Smooth muscle cell (in vitro differentiated cells): ENCODE results near the gene THSD7B. TPM values are rescaled to one million over a fixed set of nuclear protein-coding genes. Genes with fewer than 3 reads are reported as not detected.

ENCODE experiments used
- DNase-seq: peaks from one replicate; lab custom pipeline; 2025; ENCODE audit not compliant: unreplicated experiment; lab: John Stamatoyannopoulos, UW
- H2AFZ ChIP-seq: fragments of 200-600 bp; sonication (generic); 2 replicates; pipeline ENCODE4 v1.6.0; 2016; ENCODE audit warnings: antibody characterized with exemption, low read depth, mild to moderate bottlenecking
- H3F3A ChIP-seq: fragments of 200-600 bp; sonication (generic); 2 replicates; pipeline ENCODE4 v1.6.0; 2017; ENCODE audit warnings: antibody characterized with exemption, low read depth
- H3K27ac ChIP-seq: fragments of 200-600 bp; sonication (generic); 2 replicates; pipeline ENCODE4 v1.5.1; 2016; ENCODE audit warnings: low read depth, mild to moderate bottlenecking
- H3K27me3 ChIP-seq: fragments of 200-600 bp; sonication (generic); 2 replicates; pipeline ENCODE4 v1.6.1; 2016; ENCODE audit warnings: low read depth, mild to moderate bottlenecking
- H3K36me3 ChIP-seq: fragments of 200-600 bp; sonication (generic); 2 replicates; pipeline ENCODE4 v1.5.1; 2016; ENCODE audit warnings: low read depth
- H3K4me1 ChIP-seq: fragments of 200-600 bp; sonication (generic); 2 replicates; pipeline ENCODE4 v1.5.1; 2016; ENCODE audit warnings: low read depth
- H3K4me2 ChIP-seq: fragments of 200-600 bp; sonication (generic); 2 replicates; pipeline ENCODE4 v1.6.0; 2016; ENCODE audit warnings: mild to moderate bottlenecking
- H3K4me3 ChIP-seq: fragments of 200-600 bp; sonication (generic); 2 replicates; pipeline ENCODE4 v1.5.1; 2016; ENCODE audit warnings: mild to moderate bottlenecking
- H3K79me2 ChIP-seq: fragments of 200-600 bp; sonication (generic); 2 replicates; pipeline ENCODE4 v1.6.0; 2016; ENCODE audit warnings: low read depth, mild to moderate bottlenecking
- H3K9ac ChIP-seq: fragments of 200-600 bp; sonication (generic); 2 replicates; pipeline ENCODE4 v1.6.0; 2016; ENCODE audit warnings: low read depth
- H3K9me3 ChIP-seq: fragments of 200-600 bp; sonication (generic); replicated peaks from 2 replicates; pipeline ENCODE4 v1.5.1; 2016; ENCODE audit warnings: low read depth
- H4K20me1 ChIP-seq: fragments of 200-600 bp; sonication (generic); 2 replicates; pipeline ENCODE4 v1.6.0; 2016; ENCODE audit warnings: low read depth
- WGBS: methylation state at CpG from one replicate; pipeline ENCODE4 v1.1.7; 2016; ENCODE audit warnings: low lambda C conversion rate; 5-methylcytosine and 5-hydroxymethylcytosine counted together
- polyA plus RNA-seq: library from polyadenylated mRNA; unstranded; fragments of >200 nt; fragmentation: Nextera tagmentation; extraction: Ambion mirVana; gene quantifications from 2 replicates; pipeline ENCODE4 v1.2.1, GENCODE V29; 2016
- total RNA-seq: library from RNA; depleted of rRNA; stranded (reverse); fragments of >200 nt; gene quantifications from 2 replicates; pipeline ENCODE4 v1.2.3, GENCODE V29; 2014
- TF ChIP-seq, protein P1 (sequence below): fragments of 200-600 bp; sonication (generic); IDR thresholded peaks from 2 replicates; pipeline ENCODE4 v1.5.1; 2017; ENCODE audit warnings: borderline replicate concordance, mild to moderate bottlenecking, antibody characterized with exemption; ENCODE audit not compliant: insufficient read depth, poor library complexity, severe bottlenecking

The THSD7B gene
- total and polyA plus RNA-seq, 2 experiments from 2014 or later, result not detected

- H2AFZ ChIP-seq, result no peak overlapping the region
- DNase-seq, result no peak
- 92% methylated on average over 8 of the region's 8 CpGs for WGBS
- no peaks in the 10 kb centered on the region for H3F3A ChIP-seq
- no peaks in the 10 kb centered on the region for H3K27me3 ChIP-seq
- H3K4me3 ChIP-seq, result no peak overlapping the region
- H4K20me1 ChIP-seq, result no peaks in the 10 kb centered on the region
- no peaks in the 10 kb centered on the region for H3K9me3 ChIP-seq
- H3K4me1 ChIP-seq, result no peaks in the 10 kb centered on the region
- no peak overlapping the region for H3K27ac ChIP-seq
- no peaks in the 10 kb centered on the region for H3K36me3 ChIP-seq
- TF ChIP-seq, protein P1, sequence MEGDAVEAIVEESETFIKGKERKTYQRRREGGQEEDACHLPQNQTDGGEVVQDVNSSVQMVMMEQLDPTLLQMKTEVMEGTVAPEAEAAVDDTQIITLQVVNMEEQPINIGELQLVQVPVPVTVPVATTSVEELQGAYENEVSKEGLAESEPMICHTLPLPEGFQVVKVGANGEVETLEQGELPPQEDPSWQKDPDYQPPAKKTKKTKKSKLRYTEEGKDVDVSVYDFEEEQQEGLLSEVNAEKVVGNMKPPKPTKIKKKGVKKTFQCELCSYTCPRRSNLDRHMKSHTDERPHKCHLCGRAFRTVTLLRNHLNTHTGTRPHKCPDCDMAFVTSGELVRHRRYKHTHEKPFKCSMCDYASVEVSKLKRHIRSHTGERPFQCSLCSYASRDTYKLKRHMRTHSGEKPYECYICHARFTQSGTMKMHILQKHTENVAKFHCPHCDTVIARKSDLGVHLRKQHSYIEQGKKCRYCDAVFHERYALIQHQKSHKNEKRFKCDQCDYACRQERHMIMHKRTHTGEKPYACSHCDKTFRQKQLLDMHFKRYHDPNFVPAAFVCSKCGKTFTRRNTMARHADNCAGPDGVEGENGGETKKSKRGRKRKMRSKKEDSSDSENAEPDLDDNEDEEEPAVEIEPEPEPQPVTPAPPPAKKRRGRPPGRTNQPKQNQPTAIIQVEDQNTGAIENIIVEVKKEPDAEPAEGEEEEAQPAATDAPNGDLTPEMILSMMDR, result no peak
- no peak overlapping the region for H3K4me2 ChIP-seq
- no peak overlapping the region for H3K9ac ChIP-seq
- no peaks in the 10 kb centered on the region for H3K79me2 ChIP-seq
Observed at GRCh38 chr2:137381731-137382130, 616.4 kb downstream of the THSD7B start.

DNA sequence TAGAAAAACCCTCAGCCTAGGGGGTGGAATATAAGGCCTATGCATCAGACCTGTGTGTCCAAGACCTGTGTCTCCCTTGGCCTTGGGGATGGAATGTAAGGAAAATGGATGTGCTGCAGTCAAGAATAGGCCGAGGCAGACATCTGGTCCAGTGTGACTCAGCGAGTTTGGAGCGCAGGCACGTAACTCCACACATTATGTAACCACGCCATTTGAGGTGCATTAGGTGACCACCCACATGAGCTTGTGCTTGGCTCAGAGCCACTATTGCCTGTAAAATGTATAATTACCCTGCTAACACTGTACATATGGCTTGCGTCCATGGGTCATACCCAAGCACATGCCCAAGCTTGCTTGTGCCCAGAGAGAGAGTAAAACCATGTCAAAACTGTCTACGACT, 618.0 kb downstream of the THSD7B start:
- no peak overlapping the region for H3K4me2 ChIP-seq
- no peaks in the 10 kb centered on the region for H3K36me3 ChIP-seq
- no peaks in the 10 kb centered on the region for H4K20me1 ChIP-seq
- no peak overlapping the region for H2AFZ ChIP-seq
- DNase-seq, result no peak
- H3K27ac ChIP-seq, result no peak overlapping the region
- H3K79me2 ChIP-seq, result no peaks in the 10 kb centered on the region
- TF ChIP-seq, protein P1, result no peak
- WGBS, result 91% methylated on average over 7 of the region's 7 CpGs
- H3K4me1 ChIP-seq, result no peaks in the 10 kb centered on the region
- H3K4me3 ChIP-seq, result no peak overlapping the region
- H3K27me3 ChIP-seq, result no peaks in the 10 kb centered on the region
- H3K9me3 ChIP-seq, result no peaks in the 10 kb centered on the region
- H3F3A ChIP-seq, result no peaks in the 10 kb centered on the region
- H3K9ac ChIP-seq, result no peak overlapping the region

DNA sequence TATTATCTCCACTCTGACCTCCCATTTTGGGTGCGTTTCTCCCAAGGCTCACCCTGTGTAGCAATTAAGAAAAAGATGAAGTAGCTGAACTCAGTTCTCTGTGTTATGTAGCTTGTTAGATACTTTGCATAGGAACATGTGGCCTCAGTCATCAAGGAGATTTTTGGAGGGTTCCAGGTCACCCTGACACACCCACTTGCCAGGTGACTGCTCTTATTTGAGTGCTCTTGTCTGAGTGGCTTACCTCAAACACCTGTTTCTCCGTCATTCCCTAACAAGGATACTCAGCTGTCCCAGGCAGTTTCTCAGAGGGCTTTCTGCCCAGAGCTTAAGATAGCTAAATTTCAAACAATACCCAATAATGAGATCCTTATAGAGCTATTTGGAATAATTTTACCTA, 621.7 kb downstream of the THSD7B start:
- no peaks in the 10 kb centered on the region for H3K4me1 ChIP-seq
- no peaks in the 10 kb centered on the region for H3F3A ChIP-seq
- no peak overlapping the region for H3K27ac ChIP-seq
- no peaks in the 10 kb centered on the region for H3K79me2 ChIP-seq
- H2AFZ ChIP-seq, result no peak overlapping the region
- no peak overlapping the region for H3K9ac ChIP-seq
- H3K4me2 ChIP-seq, result no peak overlapping the region
- 89% methylated on average over 2 of the region's 2 CpGs for WGBS
- no peak for DNase-seq
- TF ChIP-seq, protein P1, result no peak
- H3K36me3 ChIP-seq, result no peaks in the 10 kb centered on the region
- no peak overlapping the region for H3K4me3 ChIP-seq
- H3K9me3 ChIP-seq, result no peaks in the 10 kb centered on the region
- H3K27me3 ChIP-seq, result no peaks in the 10 kb centered on the region
- no peaks in the 10 kb centered on the region for H4K20me1 ChIP-seq

GRCh38 chr2:137405496-137405895, 640.2 kb downstream of the THSD7B start:
- H3K4me2 ChIP-seq, result no peak overlapping the region
- no peak overlapping the region for H3K4me3 ChIP-seq
- TF ChIP-seq, protein P1, result no peak
- H4K20me1 ChIP-seq, result no peaks in the 10 kb centered on the region
- no peak overlapping the region for H3K9ac ChIP-seq
- H3K4me1 ChIP-seq, result no peaks in the 10 kb centered on the region
- H2AFZ ChIP-seq, result no peak overlapping the region
- no peaks in the 10 kb centered on the region for H3K79me2 ChIP-seq
- H3K27ac ChIP-seq, result no peak overlapping the region
- WGBS, result 76% methylated on average over 7 of the region's 7 CpGs
- H3K36me3 ChIP-seq, result no peaks in the 10 kb centered on the region
- no peaks in the 10 kb centered on the region for H3K27me3 ChIP-seq
- no peaks in the 10 kb centered on the region for H3K9me3 ChIP-seq
- H3F3A ChIP-seq, result no peaks in the 10 kb centered on the region
- no peak for DNase-seq
